Measurements from ENCODE around the gene TACR1. TPM values are rescaled to one million over a fixed set of nuclear protein-coding genes. Genes with fewer than 3 reads are reported as not detected.

The TACR1 gene
- polyA plus RNA-seq, 2 donors = 0.35 to 0.72 TPM

DNA sequence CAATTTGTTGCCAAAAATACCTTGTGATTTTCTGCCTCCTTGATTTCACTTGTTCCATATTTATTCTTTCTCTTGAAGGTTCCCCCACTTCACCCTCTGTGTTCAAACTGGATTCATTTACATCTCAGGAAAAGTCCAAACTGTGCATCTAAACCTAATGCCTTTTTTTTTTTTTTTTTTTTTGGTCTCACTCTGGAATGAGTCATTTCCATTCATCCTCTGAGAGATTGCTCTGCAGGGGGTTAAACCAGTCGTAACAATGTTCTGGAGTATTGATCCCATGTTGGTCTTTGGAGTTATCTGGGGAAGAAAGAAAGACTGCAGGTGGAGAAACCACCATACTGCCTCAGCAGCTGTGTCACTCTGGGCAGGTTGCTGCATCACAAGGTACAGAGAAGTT is 119.7 kb downstream of the TACR1 start:
- Histone ChIP-seq H3K9me3 (ENCODE audit: control insufficient read depth in 2 of 2, insufficient read depth in 1 of 2, low read depth in 1 of 2, low read length in 1 of 2) (no peaks in the 10 kb centered on the region), H3K4me3 (ENCODE audit: low read depth in 1 of 2, low read length in 2 of 2) (no peak overlapping the region), H3K36me3 (ENCODE audit: control insufficient read depth in 2 of 2, insufficient read depth in 2 of 2, low read length in 1 of 2) (no peaks in the 10 kb centered on the region), H3K27ac (ENCODE audit: low read depth in 2 of 2, low read length in 1 of 2) (no peak overlapping the region), H3K4me1 (ENCODE audit: control insufficient read depth in 2 of 2, insufficient read depth in 2 of 2, low read length in 1 of 2) (no peaks in the 10 kb centered on the region), H3K27me3 (ENCODE audit: control insufficient read depth in 1 of 2, insufficient read depth in 2 of 2, low read length in 2 of 2) (no peaks in the 10 kb centered on the region)
- WGBS, 2 donors = 60 to 76% methylated on average over 1 of the region's 1 CpG

DNA sequence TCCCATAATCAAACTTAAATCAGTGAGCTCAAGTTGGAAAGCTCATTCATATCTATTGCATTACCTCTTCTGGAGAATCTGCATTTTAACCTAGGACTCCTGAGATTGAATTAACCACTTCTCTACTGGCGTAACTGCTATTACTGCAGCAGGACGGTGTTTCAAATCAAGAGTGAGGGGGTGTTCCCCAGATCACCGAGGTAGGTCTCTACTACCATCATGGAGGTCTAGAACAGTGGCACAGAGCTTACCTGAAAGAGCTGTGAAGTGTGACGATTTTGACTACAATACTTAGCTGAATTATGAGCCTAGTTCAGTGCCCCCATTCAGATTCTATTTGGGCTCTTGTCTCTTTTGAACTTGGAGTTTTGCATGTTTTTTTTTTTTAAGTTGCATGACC is 121.4 kb downstream of the TACR1 start:
- Histone ChIP-seq H3K9me3 (ENCODE audit: control insufficient read depth in 2 of 2, insufficient read depth in 1 of 2, low read depth in 1 of 2, low read length in 1 of 2) (no peaks in the 10 kb centered on the region), H3K4me1 (ENCODE audit: control insufficient read depth in 2 of 2, insufficient read depth in 2 of 2, low read length in 1 of 2) (no peaks in the 10 kb centered on the region), H3K27ac (ENCODE audit: low read depth in 2 of 2, low read length in 1 of 2) (no peak overlapping the region), H3K27me3 (ENCODE audit: control insufficient read depth in 1 of 2, insufficient read depth in 2 of 2, low read length in 2 of 2) (no peaks in the 10 kb centered on the region), H3K4me3 (ENCODE audit: low read depth in 1 of 2, low read length in 2 of 2) (no peak overlapping the region), H3K36me3 (ENCODE audit: control insufficient read depth in 2 of 2, insufficient read depth in 2 of 2, low read length in 1 of 2) (no peaks in the 10 kb centered on the region)
- 81 to 90% methylated on average over 4 of the region's 4 CpGs for WGBS, 2 donors

DNA sequence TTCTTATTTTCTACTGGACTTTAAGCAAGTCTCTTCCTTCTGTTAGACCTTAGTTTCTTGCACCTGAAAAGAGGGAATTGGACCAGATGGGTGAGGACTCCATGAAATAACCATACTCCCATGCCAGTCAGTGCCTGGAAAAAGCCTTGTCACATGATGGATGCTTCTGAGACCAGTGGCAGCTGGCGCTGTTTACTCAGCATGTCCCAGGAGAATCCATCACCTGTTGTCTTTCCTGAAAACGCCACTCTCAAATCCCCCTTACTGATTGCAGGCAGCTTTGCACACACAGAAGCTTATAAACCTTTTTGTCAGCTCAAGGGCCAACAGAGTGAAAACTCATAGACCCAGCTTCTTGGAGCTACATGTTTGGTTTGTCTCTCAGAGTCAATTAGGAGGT is 123.2 kb downstream of the TACR1 start:
- Histone ChIP-seq H3K27ac (ENCODE audit: low read depth in 2 of 2, low read length in 1 of 2) (no peak overlapping the region), H3K4me3 (ENCODE audit: low read depth in 1 of 2, low read length in 2 of 2) (no peak overlapping the region)
- 69 to 70% methylated on average over 2 of the region's 2 CpGs for WGBS, 2 donors

GRCh38 chr2:75074708-75075107 is 124.6 kb downstream of the TACR1 start:
- Histone ChIP-seq H3K27ac (ENCODE audit: low read depth in 2 of 2, low read length in 1 of 2) (no peak overlapping the region), H3K36me3 (ENCODE audit: control insufficient read depth in 2 of 2, insufficient read depth in 2 of 2, low read length in 1 of 2) (no peaks in the 10 kb centered on the region), H3K4me3 (ENCODE audit: low read depth in 1 of 2, low read length in 2 of 2) (no peak overlapping the region), H3K9me3 (ENCODE audit: control insufficient read depth in 2 of 2, insufficient read depth in 1 of 2, low read depth in 1 of 2, low read length in 1 of 2) (no peaks in the 10 kb centered on the region), H3K27me3 (ENCODE audit: control insufficient read depth in 1 of 2, insufficient read depth in 2 of 2, low read length in 2 of 2) (no peaks in the 10 kb centered on the region), H3K4me1 (ENCODE audit: control insufficient read depth in 2 of 2, insufficient read depth in 2 of 2, low read length in 1 of 2) (no peaks in the 10 kb centered on the region)
- 80% methylated on average over 1 of the region's 1 CpG for WGBS, 2 donors

More for the DNA sequence above, 123.2 kb downstream of the TACR1 start:
- Histone ChIP-seq H3K4me1 (ENCODE audit: control insufficient read depth in 2 of 2, insufficient read depth in 2 of 2, low read length in 1 of 2) (no peaks in the 10 kb centered on the region), H3K9me3 (ENCODE audit: control insufficient read depth in 2 of 2, insufficient read depth in 1 of 2, low read depth in 1 of 2, low read length in 1 of 2) (no peaks in the 10 kb centered on the region), H3K36me3 (ENCODE audit: control insufficient read depth in 2 of 2, insufficient read depth in 2 of 2, low read length in 1 of 2) (no peaks in the 10 kb centered on the region), H3K27me3 (ENCODE audit: control insufficient read depth in 1 of 2, insufficient read depth in 2 of 2, low read length in 2 of 2) (no peaks in the 10 kb centered on the region)

DNA sequence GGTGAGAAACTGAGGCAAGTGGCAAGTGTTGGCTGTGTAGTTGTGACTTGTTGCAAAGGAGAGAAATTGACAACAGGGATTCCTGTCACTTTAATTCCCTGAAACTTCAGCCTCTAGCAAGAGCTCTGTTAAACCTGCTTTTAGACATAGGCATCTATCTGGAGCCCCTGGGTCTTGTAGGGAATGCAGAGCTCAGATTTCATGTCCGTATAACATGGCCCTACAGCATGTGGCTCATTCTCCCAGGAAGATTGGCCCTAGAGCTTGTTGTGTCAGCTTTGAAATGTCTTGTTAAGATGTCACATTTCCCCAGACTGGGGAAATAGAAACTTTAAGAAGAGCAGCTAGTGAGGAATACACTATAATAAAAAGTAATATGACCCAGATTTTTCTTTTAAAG is 125.1 kb downstream of the TACR1 start:
- Histone ChIP-seq H3K9me3 (ENCODE audit: control insufficient read depth in 2 of 2, insufficient read depth in 1 of 2, low read depth in 1 of 2, low read length in 1 of 2) (no peaks in the 10 kb centered on the region), H3K27ac (ENCODE audit: low read depth in 2 of 2, low read length in 1 of 2) (no peak overlapping the region), H3K4me3 (ENCODE audit: low read depth in 1 of 2, low read length in 2 of 2) (no peak overlapping the region), H3K27me3 (ENCODE audit: control insufficient read depth in 1 of 2, insufficient read depth in 2 of 2, low read length in 2 of 2) (no peaks in the 10 kb centered on the region), H3K36me3 (ENCODE audit: control insufficient read depth in 2 of 2, insufficient read depth in 2 of 2, low read length in 1 of 2) (no peaks in the 10 kb centered on the region), H3K4me1 (ENCODE audit: control insufficient read depth in 2 of 2, insufficient read depth in 2 of 2, low read length in 1 of 2) (no peaks in the 10 kb centered on the region)
- WGBS, 2 donors = 64 to 67% methylated on average over 1 of the region's 1 CpG

GRCh38 chr2:75071766-75072165 is 127.6 kb downstream of the TACR1 start:
- WGBS, 2 donors = 76 to 82% methylated on average over 5 of the region's 5 CpGs
- Histone ChIP-seq H3K9me3 (ENCODE audit: control insufficient read depth in 2 of 2, insufficient read depth in 1 of 2, low read depth in 1 of 2, low read length in 1 of 2) (no peaks in the 10 kb centered on the region), H3K4me1 (ENCODE audit: control insufficient read depth in 2 of 2, insufficient read depth in 2 of 2, low read length in 1 of 2) (no peaks in the 10 kb centered on the region), H3K36me3 (ENCODE audit: control insufficient read depth in 2 of 2, insufficient read depth in 2 of 2, low read length in 1 of 2) (no peaks in the 10 kb centered on the region), H3K27ac (ENCODE audit: low read depth in 2 of 2, low read length in 1 of 2) (no peak overlapping the region), H3K4me3 (ENCODE audit: low read depth in 1 of 2, low read length in 2 of 2) (no peak overlapping the region), H3K27me3 (ENCODE audit: control insufficient read depth in 1 of 2, insufficient read depth in 2 of 2, low read length in 2 of 2) (no peaks in the 10 kb centered on the region)

DNA sequence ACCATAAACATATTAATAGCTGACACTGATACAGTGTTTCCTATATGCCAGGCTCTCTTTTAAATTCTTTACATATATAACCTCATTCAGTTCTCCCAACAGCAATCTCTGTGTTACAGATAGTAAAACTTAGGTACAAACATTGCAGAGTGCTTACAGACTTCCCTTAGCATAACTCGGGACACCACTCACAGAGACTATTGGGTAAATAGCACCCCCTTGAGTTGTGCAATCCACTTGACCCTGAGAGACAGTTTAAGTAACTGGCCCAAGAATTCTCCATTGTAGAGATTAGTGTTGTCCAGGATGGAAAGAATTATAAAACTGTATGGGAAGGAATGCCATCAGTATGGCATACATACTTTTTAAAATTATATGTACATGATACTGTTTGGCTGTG is 130.8 kb downstream of the TACR1 start:
- 41 to 86% methylated on average over 1 of the region's 1 CpG for WGBS, 2 donors
- no peaks in the 10 kb centered on the region for H3K36me3 ChIP-seq (ENCODE audit: control insufficient read depth in 2 of 2, insufficient read depth in 2 of 2, low read length in 1 of 2)
- H3K4me1 ChIP-seq (ENCODE audit: control insufficient read depth in 2 of 2, insufficient read depth in 2 of 2, low read length in 1 of 2) = no peaks in the 10 kb centered on the region

DNA sequence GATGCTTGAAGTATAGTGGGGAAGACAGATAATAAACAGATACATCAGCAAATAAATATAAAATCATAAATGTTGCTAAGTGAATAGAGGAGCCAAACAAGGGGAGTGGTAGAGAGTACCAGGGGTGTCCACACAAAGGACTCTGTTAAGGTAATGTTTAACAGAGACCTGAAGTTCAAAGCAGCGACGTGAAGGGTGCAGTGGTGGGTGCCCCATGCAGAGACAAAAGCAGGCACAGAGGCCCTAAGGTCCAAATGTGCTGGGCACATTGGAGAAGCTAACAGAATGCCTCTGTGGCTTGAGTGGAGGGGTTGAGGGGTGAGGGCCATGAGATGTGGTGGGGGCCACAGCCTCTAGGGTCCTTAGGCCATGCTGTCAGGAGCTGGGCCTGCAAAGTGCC is 131.8 kb downstream of the TACR1 start:
- H3K4me1 ChIP-seq (ENCODE audit: control insufficient read depth in 2 of 2, insufficient read depth in 2 of 2, low read length in 1 of 2) = no peaks in the 10 kb centered on the region
- no peaks in the 10 kb centered on the region for H3K36me3 ChIP-seq (ENCODE audit: control insufficient read depth in 2 of 2, insufficient read depth in 2 of 2, low read length in 1 of 2)
- no peaks in the 10 kb centered on the region for H3K27me3 ChIP-seq (ENCODE audit: control insufficient read depth in 1 of 2, insufficient read depth in 2 of 2, low read length in 2 of 2)
- H3K27ac ChIP-seq (ENCODE audit: low read depth in 2 of 2, low read length in 1 of 2) = no peak overlapping the region
- no peaks in the 10 kb centered on the region for H3K9me3 ChIP-seq (ENCODE audit: control insufficient read depth in 2 of 2, insufficient read depth in 1 of 2, low read depth in 1 of 2, low read length in 1 of 2)
- 94 to 96% methylated on average over 2 of the region's 2 CpGs for WGBS, 2 donors
- H3K4me3 ChIP-seq (ENCODE audit: low read depth in 1 of 2, low read length in 2 of 2) = no peak overlapping the region

More for the DNA sequence above, 130.8 kb downstream of the TACR1 start:
- Histone ChIP-seq H3K9me3 (ENCODE audit: control insufficient read depth in 2 of 2, insufficient read depth in 1 of 2, low read depth in 1 of 2, low read length in 1 of 2) (no peaks in the 10 kb centered on the region), H3K27ac (ENCODE audit: low read depth in 2 of 2, low read length in 1 of 2) (no peak overlapping the region), H3K4me3 (ENCODE audit: low read depth in 1 of 2, low read length in 2 of 2) (no peak overlapping the region), H3K27me3 (ENCODE audit: control insufficient read depth in 1 of 2, insufficient read depth in 2 of 2, low read length in 2 of 2) (no peaks in the 10 kb centered on the region)

GRCh38 chr2:75066121-75066902 is 133.0 kb downstream of the TACR1 start:
- Histone ChIP-seq H3K4me3 (ENCODE audit: low read depth in 1 of 2, low read length in 2 of 2) (no peak overlapping the region), H3K36me3 (ENCODE audit: control insufficient read depth in 2 of 2, insufficient read depth in 2 of 2, low read length in 1 of 2) (no peaks in the 10 kb centered on the region), H3K9me3 (ENCODE audit: control insufficient read depth in 2 of 2, insufficient read depth in 1 of 2, low read depth in 1 of 2, low read length in 1 of 2) (no peaks in the 10 kb centered on the region), H3K4me1 (ENCODE audit: control insufficient read depth in 2 of 2, insufficient read depth in 2 of 2, low read length in 1 of 2) (no peaks in the 10 kb centered on the region), H3K27me3 (ENCODE audit: control insufficient read depth in 1 of 2, insufficient read depth in 2 of 2, low read length in 2 of 2) (no peaks in the 10 kb centered on the region), H3K27ac (ENCODE audit: low read depth in 2 of 2, low read length in 1 of 2) (no peak overlapping the region)
- WGBS, 2 donors = 75 to 82% methylated on average over 6 of the region's 6 CpGs

GRCh38 chr2:75065402-75066008 is 133.8 kb downstream of the TACR1 start:
- Histone ChIP-seq H3K9me3 (ENCODE audit: control insufficient read depth in 2 of 2, insufficient read depth in 1 of 2, low read depth in 1 of 2, low read length in 1 of 2) (no peaks in the 10 kb centered on the region), H3K4me1 (ENCODE audit: control insufficient read depth in 2 of 2, insufficient read depth in 2 of 2, low read length in 1 of 2) (no peaks in the 10 kb centered on the region), H3K4me3 (ENCODE audit: low read depth in 1 of 2, low read length in 2 of 2) (no peak overlapping the region), H3K27ac (ENCODE audit: low read depth in 2 of 2, low read length in 1 of 2) (peak overlapping the region in 1 of 2 donors; percentile 35), H3K36me3 (ENCODE audit: control insufficient read depth in 2 of 2, insufficient read depth in 2 of 2, low read length in 1 of 2) (no peaks in the 10 kb centered on the region), H3K27me3 (ENCODE audit: control insufficient read depth in 1 of 2, insufficient read depth in 2 of 2, low read length in 2 of 2) (no peaks in the 10 kb centered on the region)
- WGBS, 2 donors = 67 to 68% methylated on average over 8 of the region's 8 CpGs
